Effector memory CD8-positive, alpha-beta T cell (primary cell): ENCODE results near the gene GAB4.
A peak's percentile ranks its signal among the peaks of the same experiment; 100 is the strongest.
"Not testable (repeated sequence)": the region's sequence is repeated elsewhere in the genome, so short reads cannot be mapped to it uniquely, and the experiment has no call there.

Source experiments
- ATAC-seq: fragments of 150-1000 bp; cut with Tn5 transposase; replicated peaks from 2 replicates; pipeline ENCODE4 v1.10.0; 2021; ENCODE audit warnings: mild to moderate bottlenecking, moderate library complexity
- DNase-seq, 3 experiments: peaks; one replicate each; pipeline ENCODE4 v3.0.0; 2021
- H3K27ac Mint-ChIP-seq, 2 donors: one replicate each; pipeline ENCODE4 v1.8.0; 2022; ENCODE audit warnings: mild to moderate bottlenecking in 2 of 2, mixed read lengths in 2 of 2, moderate library complexity in 2 of 2
- H3K27me3 Mint-ChIP-seq, 2 donors: one replicate each; pipeline ENCODE4 v1.8.0; 2022; ENCODE audit warnings: mixed read lengths in 2 of 2
- H3K36me3 Mint-ChIP-seq: one replicate; pipeline ENCODE4 v1.8.0; 2022; ENCODE audit warnings: mild to moderate bottlenecking, moderate library complexity, mixed read lengths; ENCODE audit not compliant: insufficient read depth
- H3K4me1 Mint-ChIP-seq, 2 donors: one replicate each; pipeline ENCODE4 v1.8.0; 2022; ENCODE audit warnings: low read depth in 2 of 2, mixed read lengths in 2 of 2
- H3K4me3 Mint-ChIP-seq, 2 donors: one replicate each; pipeline ENCODE4 v1.8.0; 2022; ENCODE audit warnings: mild to moderate bottlenecking in 2 of 2, mixed read lengths in 2 of 2, moderate library complexity in 2 of 2
- H3K9me3 Mint-ChIP-seq, 2 donors: one replicate each; pipeline ENCODE4 v1.8.0; 2022; ENCODE audit warnings: mixed read lengths in 2 of 2

GAB4 gene

DNA sequence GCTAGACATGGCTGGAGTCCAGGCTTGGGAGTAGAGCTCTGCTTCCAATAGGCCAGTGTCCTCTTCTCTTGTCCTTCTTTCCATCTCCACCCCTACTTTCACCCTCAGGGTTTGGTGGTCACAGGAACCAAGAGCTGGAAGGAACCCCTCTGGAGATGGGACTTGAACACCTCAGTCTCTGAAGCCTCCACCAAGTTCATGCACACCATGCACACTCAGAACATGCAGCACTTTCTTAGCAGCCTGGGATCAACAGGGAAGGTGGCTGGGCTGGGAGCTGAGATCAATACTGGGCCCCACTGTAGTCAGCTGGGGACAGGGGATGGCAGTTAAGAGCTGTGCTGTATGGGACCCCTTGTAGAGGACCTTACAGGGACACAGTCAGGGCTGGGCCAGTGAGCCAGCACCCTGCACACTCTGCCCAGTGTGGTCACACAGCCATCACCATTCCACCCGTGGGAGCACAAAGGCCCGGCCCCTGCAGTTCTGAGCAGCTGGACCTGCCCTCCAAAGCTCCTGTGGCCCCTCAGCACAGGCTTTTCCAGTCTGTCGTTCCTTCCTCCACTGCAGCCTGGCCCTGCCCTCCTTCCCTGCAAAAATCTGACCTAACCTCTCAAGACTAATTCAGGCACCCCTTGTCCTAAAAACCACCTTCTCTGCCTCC, 47.7 kb downstream of the GAB4 start:
- Mint-ChIP-seq H3K27ac (no peak overlapping the region), H3K36me3 (peaks cover 3% of the 10 kb centered on the region), H3K9me3 (no peaks in the 10 kb centered on the region), H3K4me3 (no peak overlapping the region), H3K27me3 (peaks cover 0 to 29% of the 10 kb centered on the region in 2 donors), H3K4me1 (peaks cover 0 to 4% of the 10 kb centered on the region in 2 donors)
- ATAC-seq: no peak
- no peak for DNase-seq

DNA sequence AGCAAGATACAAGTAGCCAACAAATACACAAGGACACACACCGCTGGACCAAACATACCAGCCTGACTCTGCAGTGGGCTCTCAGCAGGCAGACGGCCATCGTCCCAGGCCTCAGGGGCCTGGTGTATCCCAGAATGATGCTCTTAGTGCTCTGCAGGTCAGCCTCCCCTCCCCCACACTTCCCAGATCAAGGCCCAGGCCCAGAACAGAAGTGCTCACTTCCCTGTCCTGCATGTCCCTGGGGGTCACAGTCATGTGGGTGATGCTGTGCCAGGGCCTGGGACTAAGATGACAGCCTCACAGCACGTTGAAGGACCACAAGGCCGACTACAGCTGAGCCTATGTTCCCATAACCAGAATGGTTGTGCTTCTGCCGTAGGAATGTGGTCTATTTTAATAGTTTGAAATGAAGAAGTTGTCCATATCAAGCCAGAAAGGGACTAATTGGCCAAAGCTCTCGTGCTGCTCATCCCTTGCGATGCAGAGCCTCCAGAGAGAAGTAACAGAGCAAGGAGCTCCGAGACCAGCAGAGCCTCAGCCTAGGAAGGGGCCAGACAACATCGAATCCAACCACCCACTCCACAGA, 48.6 kb downstream of the GAB4 start:
- DNase-seq: no peak
- ATAC-seq: no peak
- H3K36me3 Mint-ChIP-seq: peaks cover 3% of the 10 kb centered on the region
- peaks cover 4 to 22% of the 10 kb centered on the region in 2 donors for H3K27me3 Mint-ChIP-seq
- H3K27ac Mint-ChIP-seq: no peak overlapping the region
- H3K9me3 Mint-ChIP-seq: no peaks in the 10 kb centered on the region
- peaks cover 0 to 4% of the 10 kb centered on the region in 2 donors for H3K4me1 Mint-ChIP-seq
- H3K4me3 Mint-ChIP-seq: no peak overlapping the region

GRCh38 chr22:16958475-16958874, 49.5 kb downstream of the GAB4 start:
- ATAC-seq (no peak), DNase-seq (no peak)
- Mint-ChIP-seq H3K27ac (no peak overlapping the region), H3K4me1 (peaks cover 0 to 4% of the 10 kb centered on the region in 2 donors), H3K4me3 (no peak overlapping the region), H3K27me3 (peaks cover 4 to 24% of the 10 kb centered on the region in 2 donors), H3K36me3 (peaks cover 3% of the 10 kb centered on the region), H3K9me3 (no peaks in the 10 kb centered on the region)

- DNase-seq (no peak), ATAC-seq (no peak)
- H3K27me3 Mint-ChIP-seq: peaks cover 4 to 25% of the 10 kb centered on the region in 2 donors
- no peaks in the 10 kb centered on the region for H3K9me3 Mint-ChIP-seq
- no peak overlapping the region for H3K27ac Mint-ChIP-seq
- H3K4me1 Mint-ChIP-seq: peaks cover 0 to 4% of the 10 kb centered on the region in 2 donors
- H3K4me3 Mint-ChIP-seq: no peak overlapping the region
- H3K36me3 Mint-ChIP-seq: peaks cover 3% of the 10 kb centered on the region
Measured at GRCh38 chr22:16957781-16958180, 50.2 kb downstream of the GAB4 start.

DNA sequence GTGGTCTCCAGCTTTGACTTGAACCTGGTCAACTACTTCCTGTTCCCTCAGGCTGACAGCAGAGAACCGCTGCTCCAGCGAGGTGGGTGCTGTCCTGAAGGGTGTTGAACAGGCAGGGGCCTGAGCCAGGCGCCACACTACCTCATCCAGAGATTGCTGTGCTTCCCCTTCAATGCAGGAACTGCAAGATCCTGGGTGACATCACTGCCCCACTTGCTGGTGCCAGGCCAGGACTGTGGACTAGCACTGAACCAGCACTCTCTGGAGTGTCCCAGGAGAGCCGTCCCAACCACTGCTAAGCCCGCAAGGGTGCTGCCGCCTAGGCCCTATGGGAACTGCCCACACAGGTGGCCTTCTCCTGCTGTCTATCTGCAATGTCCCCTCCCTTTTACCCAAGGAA, 51.7 kb downstream of the GAB4 start:
- no peak for DNase-seq
- H3K4me3 Mint-ChIP-seq: no peak overlapping the region
- H3K27ac Mint-ChIP-seq: no peak overlapping the region
- H3K27me3 Mint-ChIP-seq: peaks cover 4 to 15% of the 10 kb centered on the region in 2 donors
- H3K36me3 Mint-ChIP-seq: no peaks in the 10 kb centered on the region
- no peak for ATAC-seq
- H3K4me1 Mint-ChIP-seq: peaks cover 0 to 4% of the 10 kb centered on the region in 2 donors
- no peaks in the 10 kb centered on the region for H3K9me3 Mint-ChIP-seq

GRCh38 chr22:16955678-16956210, 52.3 kb downstream of the GAB4 start:
- Mint-ChIP-seq H3K9me3 (no peaks in the 10 kb centered on the region), H3K4me1 (peaks cover 0 to 4% of the 10 kb centered on the region in 2 donors), H3K27ac (no peak overlapping the region), H3K36me3 (no peaks in the 10 kb centered on the region), H3K27me3 (peaks cover 9 to 15% of the 10 kb centered on the region in 2 donors), H3K4me3 (no peak overlapping the region)
- DNase-seq (no peak), ATAC-seq (no peak)

DNA sequence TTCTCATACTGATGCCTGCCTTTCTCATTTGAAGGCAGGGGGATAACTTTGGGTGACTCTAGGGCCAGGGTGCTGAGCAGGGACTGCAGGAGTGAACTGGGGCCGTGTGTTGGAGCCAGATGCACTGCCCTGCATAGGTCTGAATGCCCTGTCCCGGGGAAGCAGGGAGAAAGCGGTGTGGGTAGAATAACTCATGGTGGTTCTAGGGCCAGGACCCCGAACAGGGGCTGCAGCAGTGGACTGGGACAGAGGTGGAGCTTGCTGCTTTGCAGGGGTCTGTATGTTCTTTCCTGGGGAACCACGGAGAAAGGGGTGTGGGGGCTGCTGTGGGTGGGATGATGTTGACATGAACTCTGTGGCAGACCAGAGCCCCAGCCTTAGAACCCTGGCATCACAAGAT, 52.9 kb downstream of the GAB4 start:
- Mint-ChIP-seq H3K27me3 (peaks cover 9 to 15% of the 10 kb centered on the region in 2 donors), H3K4me1 (peaks cover 0 to 4% of the 10 kb centered on the region in 2 donors), H3K27ac (peak overlapping the region in 1 of 2 donors; percentile 5), H3K36me3 (no peaks in the 10 kb centered on the region), H3K9me3 (no peaks in the 10 kb centered on the region), H3K4me3 (no peak overlapping the region)
- no peak for DNase-seq
- ATAC-seq: no peak

- Mint-ChIP-seq H3K4me3 (no peak overlapping the region), H3K9me3 (no peaks in the 10 kb centered on the region), H3K27me3 (peaks cover 16 to 19% of the 10 kb centered on the region in 2 donors), H3K4me1 (peaks cover 0 to 4% of the 10 kb centered on the region in 2 donors), H3K36me3 (no peaks in the 10 kb centered on the region), H3K27ac (no peak overlapping the region)
- no peak for DNase-seq
- ATAC-seq: no peak
Measured at GRCh38 chr22:16954060-16954403, 54.0 kb downstream of the GAB4 start.

GRCh38 chr22:16953206-16954059, 54.6 kb downstream of the GAB4 start:
- H3K27me3 Mint-ChIP-seq: peaks cover 20 to 23% of the 10 kb centered on the region in 2 donors
- H3K9me3 Mint-ChIP-seq: no peaks in the 10 kb centered on the region
- no peak overlapping the region for H3K4me3 Mint-ChIP-seq
- DNase-seq (no peak), ATAC-seq (no peak)
- peaks cover 0 to 4% of the 10 kb centered on the region in 2 donors for H3K4me1 Mint-ChIP-seq
- no peaks in the 10 kb centered on the region for H3K36me3 Mint-ChIP-seq
- no peak overlapping the region for H3K27ac Mint-ChIP-seq

DNA sequence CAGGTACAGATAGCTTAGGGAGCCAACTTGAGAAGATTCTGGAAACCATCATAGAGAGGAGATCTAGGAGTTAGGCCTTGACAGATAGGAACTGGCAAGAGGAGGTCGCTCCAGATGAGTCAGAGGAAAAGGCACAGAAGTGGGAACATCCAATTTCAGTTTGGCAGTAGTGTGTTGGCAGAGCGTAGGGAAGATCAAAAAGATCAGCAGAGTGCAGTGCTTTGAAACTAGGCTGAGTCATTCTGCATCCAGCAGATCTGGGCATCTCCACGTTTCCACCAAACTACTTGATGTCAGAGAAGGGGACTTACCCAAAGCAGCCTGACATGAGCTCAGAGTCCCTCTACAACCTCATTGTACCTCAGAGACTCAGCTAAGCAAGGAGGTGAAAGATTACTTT, 58.5 kb downstream of the GAB4 start:
- no peaks in the 10 kb centered on the region for H3K4me1 Mint-ChIP-seq
- H3K36me3 Mint-ChIP-seq: no peaks in the 10 kb centered on the region
- no peak for DNase-seq
- ATAC-seq: no peak
- no peak overlapping the region for H3K27ac Mint-ChIP-seq
- H3K9me3 Mint-ChIP-seq: no peaks in the 10 kb centered on the region
- H3K4me3 Mint-ChIP-seq: no peak overlapping the region
- peaks cover 16 to 23% of the 10 kb centered on the region in 2 donors for H3K27me3 Mint-ChIP-seq

DNA sequence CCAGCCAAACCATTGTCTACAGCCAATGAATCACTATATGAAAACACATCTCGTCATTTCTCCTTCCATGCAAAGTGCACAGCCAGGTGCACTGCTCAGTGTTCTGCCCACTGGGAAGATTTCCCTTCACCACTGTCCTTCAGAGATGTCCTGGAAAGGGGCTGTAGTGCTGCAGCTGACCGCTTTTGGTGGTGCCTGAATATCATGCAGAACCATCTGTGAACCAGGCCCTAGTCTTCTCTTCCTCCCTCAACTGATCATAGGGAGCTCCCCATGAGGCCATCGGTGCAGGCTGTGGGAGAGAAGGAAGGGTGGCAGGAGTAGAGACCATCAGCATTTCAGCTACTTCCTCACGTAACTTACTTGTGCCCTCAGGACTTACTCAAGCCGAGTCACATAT, 70.2 kb downstream of the GAB4 start:
- peaks cover 0 to 2% of the 10 kb centered on the region in 2 donors for H3K9me3 Mint-ChIP-seq
- H3K36me3 Mint-ChIP-seq: no peaks in the 10 kb centered on the region
- no peaks in the 10 kb centered on the region for H3K4me1 Mint-ChIP-seq
- DNase-seq (no peak), ATAC-seq (no peak)
- no peak overlapping the region for H3K27ac Mint-ChIP-seq
- H3K27me3 Mint-ChIP-seq: peaks cover 31 to 46% of the 10 kb centered on the region in 2 donors
- H3K4me3 Mint-ChIP-seq: no peak overlapping the region

DNA sequence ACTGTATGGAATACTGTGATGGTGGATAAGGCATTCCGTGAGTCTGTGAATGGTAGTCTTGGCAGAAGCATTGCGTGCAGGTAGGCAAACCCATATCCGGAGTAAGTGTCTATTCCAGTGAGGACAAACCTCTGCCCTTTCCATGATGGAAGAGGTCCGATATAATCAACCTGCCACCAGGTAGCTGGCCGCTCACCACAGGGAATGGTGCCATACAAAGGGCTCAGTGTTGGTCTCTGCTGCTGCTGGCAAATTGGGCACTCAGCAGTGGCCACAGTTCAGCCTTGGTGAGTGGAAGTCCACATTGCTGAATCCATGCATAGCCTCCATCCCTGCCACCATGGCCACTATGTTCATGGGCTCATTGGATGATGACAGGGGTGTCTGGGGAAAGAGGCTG, 70.8 kb downstream of the GAB4 start:
- H3K4me3 Mint-ChIP-seq, H3K27ac Mint-ChIP-seq, ATAC-seq, DNase-seq, H3K4me1 Mint-ChIP-seq, H3K9me3 Mint-ChIP-seq, H3K36me3 Mint-ChIP-seq: not testable (repeated sequence)
- H3K27me3 Mint-ChIP-seq: peaks cover 29 to 46% of the 10 kb centered on the region in 2 donors

GRCh38 chr22:16936625-16937024, 71.4 kb downstream of the GAB4 start:
- H3K27ac Mint-ChIP-seq: no peak overlapping the region

More at GRCh38 chr22:16936625-16937024, 71.4 kb downstream of the GAB4 start:
- Mint-ChIP-seq H3K4me3 (no peak overlapping the region), H3K27me3 (peaks cover 29 to 46% of the 10 kb centered on the region in 2 donors), H3K4me1 (no peaks in the 10 kb centered on the region), H3K9me3 (no peaks in the 10 kb centered on the region), H3K36me3 (no peaks in the 10 kb centered on the region)
- DNase-seq: no peak
- no peak for ATAC-seq
